Right ventricle myocardium inferior (tissue), 1 donor: ENCODE data around the gene TMEM143. TPM values are rescaled to one million over a fixed set of nuclear protein-coding genes. Genes with fewer than 3 reads are reported as not detected.

Experiments
- ATAC-seq: fragments of 200-7000 bp; cut with Tn5 transposase; one replicate; pipeline ENCODE4 v1.9.1; 2020; ENCODE audit warnings: mild to moderate bottlenecking, moderate library complexity
- DNase-seq: peaks from one replicate; pipeline ENCODE4 v3.0.0; 2021; ENCODE audit errors: missing footprints
- intact Hi-C: fragments of 100-400 bp; cut with DNase I; formaldehyde crosslinking; loops from one replicate; pipeline ENCODE4 v1.11.0; 2022
- total RNA-seq: library from RNA; stranded (reverse); fragmentation: NEBNext Ultra II Directional; extraction: Animal tissue kit (Norgen Biotek cat#: 25700); gene quantifications from one replicate; pipeline ENCODE4 v1.2.1, GENCODE V29; 2021
- donor health status: DM: no; HTN: yes; CAD: no; lungs with severe emphysema.

TMEM143 gene
- total RNA-seq, 1 donor from 2014 or later = 106 TPM

- no peak for ATAC-seq
- no peak for DNase-seq
- intact Hi-C loops = loop anchor here (5.0 kb wide), 1 partner anchor 37 kb away; the partner anchor contains the start of gene EMP3
Measured at GRCh38 chr19:48364598-48365348, 1.0 kb upstream of the TMEM143 start.

DNA sequence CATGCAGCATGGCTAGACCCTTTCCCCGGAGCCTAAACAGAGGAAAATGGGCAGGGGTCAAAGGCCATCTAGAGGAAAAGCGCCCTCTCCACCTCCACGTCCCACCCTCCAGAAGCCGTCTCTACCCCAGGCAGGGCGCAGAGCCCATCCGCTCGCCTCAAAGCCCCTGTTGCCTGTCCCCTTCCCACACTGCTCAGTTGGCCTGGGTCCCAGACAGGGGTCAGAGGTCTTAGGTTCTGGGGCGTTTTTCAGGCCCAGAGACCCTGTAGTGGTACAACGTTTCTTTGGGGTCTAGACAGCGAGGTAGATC lies 285 bp downstream of the TMEM143 start:
- peak; percentile 6 for ATAC-seq
- DNase-seq = no peak
- intact Hi-C loops = loop anchor here (5.0 kb wide), 1 partner anchor 36 kb away; the partner anchor contains the start of gene EMP3

GRCh38 chr19:48362716-48363499 lies 832 bp downstream of the TMEM143 start:
- intact Hi-C loops = loop anchor here (5.0 kb wide), 1 partner anchor 36 kb away; the partner anchor contains the start of gene EMP3
- ATAC-seq (peak; percentile 90), DNase-seq (peak; percentile 98)

DNA sequence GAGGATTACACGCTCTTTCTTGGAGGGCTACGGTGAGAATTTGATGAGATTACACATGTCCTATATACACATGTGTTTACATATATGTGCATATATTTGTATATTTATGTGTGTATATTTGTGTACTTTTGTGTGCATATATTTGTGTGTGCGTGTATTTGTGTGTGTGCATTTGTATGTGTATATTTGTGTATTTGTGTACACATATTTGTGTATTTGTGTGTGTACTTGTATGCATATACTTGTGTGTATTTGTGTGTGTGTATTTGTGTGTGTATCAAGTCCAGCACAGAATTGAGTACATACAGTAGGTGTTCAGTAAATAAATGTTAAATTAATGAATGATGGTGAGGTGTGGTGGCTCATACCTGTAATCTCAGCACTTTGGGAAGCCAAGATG lies 1.8 kb downstream of the TMEM143 start:
- intact Hi-C loops = loop anchor here (5.0 kb wide), 1 partner anchor 35 kb away; the partner anchor contains the start of gene EMP3
- DNase-seq (no peak), ATAC-seq (no peak)

DNA sequence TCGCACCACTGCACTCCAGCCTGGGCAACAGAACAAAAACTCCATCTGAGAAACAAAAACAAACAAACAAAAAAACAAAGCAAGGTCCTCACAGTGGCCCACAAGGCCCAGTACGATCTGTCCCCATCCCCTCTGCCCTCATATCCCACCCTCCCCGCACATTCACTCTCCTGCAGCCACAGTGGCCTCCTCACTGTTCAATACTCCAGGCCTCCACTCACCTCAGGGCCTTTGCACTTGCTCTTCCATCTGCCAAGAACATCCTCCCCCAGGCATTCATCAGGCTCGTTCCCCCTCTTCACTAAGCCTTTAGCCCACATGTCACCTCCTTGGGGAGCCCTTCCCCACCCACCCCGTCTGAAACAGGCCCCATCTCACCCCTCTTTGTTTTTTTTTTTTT lies 4.6 kb downstream of the TMEM143 start:
- ATAC-seq (no peak), DNase-seq (no peak)
- intact Hi-C loops = no loop called here

GRCh38 chr19:48355365-48355954 lies 8.3 kb downstream of the TMEM143 start:
- intact Hi-C loops = no loop called here
- DNase-seq = no peak
- no peak for ATAC-seq

DNA sequence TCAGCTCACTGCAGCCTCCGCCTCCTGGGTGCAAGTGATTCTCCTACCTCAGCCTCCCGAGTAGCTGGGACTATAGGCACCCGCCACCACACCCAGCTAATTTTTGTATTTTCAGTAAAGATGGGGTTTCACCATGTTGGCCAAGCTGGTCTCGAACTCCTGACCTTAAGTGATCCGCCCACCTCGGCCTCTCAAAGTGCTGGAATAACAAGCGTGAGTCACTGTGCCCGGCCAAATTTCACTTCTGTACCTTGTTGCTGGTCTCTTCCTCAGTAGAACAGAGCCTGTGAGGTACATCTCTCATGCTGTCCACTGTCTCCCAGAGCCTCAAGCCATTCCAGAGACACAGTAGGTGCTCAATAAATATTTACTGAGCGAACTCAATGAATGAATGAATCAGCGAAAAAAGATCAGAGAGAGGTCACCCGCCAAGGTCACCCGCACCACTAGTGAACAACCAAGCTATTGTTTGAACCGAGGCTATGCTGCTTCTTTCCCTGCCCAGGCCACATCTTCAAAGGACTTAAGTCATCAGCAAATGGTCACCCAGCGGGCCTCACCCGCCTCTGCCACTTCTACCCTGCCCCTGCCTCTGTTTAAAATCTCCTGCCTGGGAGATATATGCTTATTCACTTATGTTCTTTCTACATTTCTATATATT lies 9.3 kb downstream of the TMEM143 start:
- ATAC-seq = no peak
- intact Hi-C loops = no loop called here
- no peak for DNase-seq

GRCh38 chr19:48353677-48354076 lies 10.1 kb downstream of the TMEM143 start:
- ATAC-seq (no peak), DNase-seq (no peak)
- intact Hi-C loops = no loop called here

GRCh38 chr19:48351341-48351752 lies 12.4 kb downstream of the TMEM143 start:
- DNase-seq = peak; percentile 87
- intact Hi-C loops = no loop called here
- no peak for ATAC-seq

DNA sequence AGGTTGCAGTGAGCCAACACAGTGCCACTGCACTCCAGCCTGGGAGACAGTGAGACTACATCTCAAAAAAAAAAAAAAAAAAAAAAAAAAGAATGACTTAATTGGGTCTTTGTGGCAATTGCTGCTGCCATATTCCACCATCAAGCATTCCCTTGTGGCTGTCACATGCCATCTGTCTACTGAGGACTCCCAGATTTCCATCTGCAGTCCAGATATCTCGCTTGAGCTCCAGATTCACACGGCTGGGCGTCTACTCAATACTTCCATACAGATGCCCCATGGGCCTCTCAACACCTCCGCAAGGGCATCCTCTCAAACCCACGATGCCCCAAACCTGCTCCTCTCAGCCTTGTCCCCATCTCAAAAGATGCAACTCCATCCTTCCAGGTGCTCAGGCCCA lies 12.9 kb downstream of the TMEM143 start:
- DNase-seq = no peak
- intact Hi-C loops = no loop called here
- no peak for ATAC-seq

- DNase-seq (no peak), ATAC-seq (no peak)
- intact Hi-C loops = no loop called here
Measured at GRCh38 chr19:48348737-48349136, 15.0 kb downstream of the TMEM143 start.

DNA sequence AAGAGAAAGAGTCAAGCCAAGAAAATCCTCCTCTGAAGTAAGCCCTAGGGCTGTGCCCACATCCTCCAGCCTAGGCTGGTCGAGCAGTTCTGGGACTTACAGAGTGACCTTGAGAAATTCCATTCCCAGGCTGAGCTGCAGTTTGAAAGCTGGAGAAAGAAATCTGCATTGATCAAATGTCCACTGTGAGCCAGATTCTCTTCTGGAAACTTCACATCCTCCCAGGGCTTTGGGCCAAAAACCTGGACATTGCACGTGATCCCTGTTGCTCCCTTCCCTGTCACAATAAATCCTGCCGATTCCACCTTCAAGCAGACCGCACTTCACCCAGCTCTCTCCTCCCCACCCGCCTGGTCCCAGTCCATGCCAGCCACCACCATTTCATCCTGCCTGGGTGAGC lies 15.7 kb downstream of the TMEM143 start:
- no peak for DNase-seq
- ATAC-seq = peak; percentile 49
- intact Hi-C loops = no loop called here

DNA sequence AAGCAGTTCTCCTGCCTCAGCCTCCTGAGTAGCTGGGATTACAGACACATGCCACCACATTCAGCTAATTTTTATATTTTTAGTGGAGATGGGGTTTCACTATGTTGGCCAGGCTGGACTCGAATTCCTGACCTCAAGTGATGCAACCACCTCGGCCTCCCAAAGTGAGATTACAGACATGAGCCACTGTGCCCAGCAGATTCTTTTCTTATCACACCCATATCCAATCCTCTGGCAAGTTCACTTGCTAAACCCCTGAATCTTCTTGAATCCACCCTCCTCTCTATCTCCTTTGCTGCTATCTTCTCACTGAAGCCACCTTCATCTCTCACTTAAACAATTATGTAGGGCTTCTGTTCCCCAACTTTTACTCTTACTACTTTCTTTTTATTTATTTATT lies 17.5 kb downstream of the TMEM143 start:
- intact Hi-C loops = no loop called here
- ATAC-seq (no peak), DNase-seq (no peak)

DNA sequence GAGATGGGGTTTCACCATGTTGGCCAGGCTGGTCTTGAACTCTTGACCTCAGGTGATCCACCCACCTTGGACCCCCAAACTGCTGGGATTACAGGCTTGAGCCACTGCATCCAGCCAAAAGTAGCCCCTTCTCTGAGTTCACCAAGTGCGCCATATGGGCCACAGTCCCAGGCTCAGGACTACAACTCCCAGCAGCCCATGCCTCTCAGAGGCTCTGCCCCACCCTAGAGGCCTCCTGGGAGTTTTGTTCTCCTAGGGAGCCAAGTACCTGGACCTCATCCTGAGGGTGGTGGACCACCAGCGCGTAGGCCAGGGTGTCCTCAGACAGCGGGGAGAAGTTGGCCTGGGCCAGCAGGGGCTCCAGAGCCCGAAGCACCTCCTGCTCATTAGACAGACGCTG lies 18.8 kb downstream of the TMEM143 start:
- intact Hi-C loops = no loop called here
- DNase-seq (no peak), ATAC-seq (no peak)

DNA sequence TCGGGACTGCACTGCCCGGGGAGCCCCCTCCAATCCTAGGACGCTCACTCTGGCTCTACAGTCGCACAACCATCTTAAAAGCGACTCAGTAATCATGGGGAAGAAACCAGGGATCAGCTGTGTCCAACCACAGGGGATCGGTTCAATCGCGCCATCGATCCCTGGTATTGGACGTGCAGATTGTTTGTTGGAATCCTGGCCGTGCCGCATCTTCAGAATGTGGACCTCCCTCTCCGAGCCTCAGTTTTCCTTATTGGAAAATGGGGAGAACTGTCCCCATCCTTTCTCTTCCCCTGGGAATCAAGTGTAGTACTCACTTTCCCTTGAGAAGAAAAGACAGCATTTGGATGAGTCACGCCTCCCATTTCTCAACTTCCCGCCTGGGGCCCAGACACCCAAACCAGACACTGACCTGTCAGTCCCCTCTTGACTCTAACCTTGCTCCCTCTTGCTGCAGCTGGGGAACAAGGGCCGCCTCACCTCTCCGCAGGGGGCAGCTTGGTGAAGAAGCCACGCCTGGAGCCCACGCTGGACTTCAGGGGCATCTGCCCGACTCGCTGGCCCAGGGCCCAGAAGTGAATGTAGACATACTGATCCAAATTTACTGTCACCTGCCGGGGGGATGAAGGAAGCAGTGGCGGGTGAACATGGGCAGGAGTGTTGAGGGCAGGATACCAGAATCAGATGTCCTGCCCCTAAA lies 20.7 kb downstream of the TMEM143 start:
- intact Hi-C loops = no loop called here
- no peak for ATAC-seq
- DNase-seq = no peak

DNA sequence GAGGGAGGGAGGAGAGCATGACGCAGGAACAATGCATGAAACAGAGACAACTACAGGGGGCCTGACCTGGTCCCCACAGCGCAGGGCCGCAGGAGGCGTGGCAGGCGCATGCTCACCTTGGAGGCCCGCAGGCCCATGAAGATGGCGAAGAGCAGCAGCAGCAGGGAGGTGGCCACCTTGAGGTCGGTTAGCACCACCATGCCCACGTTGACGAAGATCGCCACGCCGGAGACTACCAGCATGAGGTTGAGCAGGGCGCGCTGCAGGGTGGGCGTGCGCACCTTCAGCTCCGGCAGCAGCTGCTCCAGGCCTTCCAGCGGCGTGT lies 21.4 kb downstream of the TMEM143 start:
- DNase-seq (no peak), ATAC-seq (no peak)
- intact Hi-C loops = no loop called here

GRCh38 chr19:48341515-48342413 lies 22.0 kb downstream of the TMEM143 start:
- no peak for DNase-seq
- intact Hi-C loops = no loop called here
- ATAC-seq = no peak

GRCh38 chr19:48340995-48341394 lies 22.7 kb downstream of the TMEM143 start:
- no peak for ATAC-seq
- no peak for DNase-seq
- intact Hi-C loops = no loop called here
